Hematopoietic multipotent progenitor cell treated with erythropoietin and hydrocortisone succinate and interleukin-3 and kit ligand, for 15 days (in vitro differentiated cells): ENCODE measurements around the gene ARHGEF4.
"Not testable (repeated sequence)": the region's sequence is repeated elsewhere in the genome, so short reads cannot be mapped to it uniquely, and the experiment has no call there.

Experiments
- DNase-seq: peaks from one replicate; pipeline ENCODE4 v3.0.0-alpha.2; 2015; ENCODE audit warnings: low spot score

The ARHGEF4 gene

DNA sequence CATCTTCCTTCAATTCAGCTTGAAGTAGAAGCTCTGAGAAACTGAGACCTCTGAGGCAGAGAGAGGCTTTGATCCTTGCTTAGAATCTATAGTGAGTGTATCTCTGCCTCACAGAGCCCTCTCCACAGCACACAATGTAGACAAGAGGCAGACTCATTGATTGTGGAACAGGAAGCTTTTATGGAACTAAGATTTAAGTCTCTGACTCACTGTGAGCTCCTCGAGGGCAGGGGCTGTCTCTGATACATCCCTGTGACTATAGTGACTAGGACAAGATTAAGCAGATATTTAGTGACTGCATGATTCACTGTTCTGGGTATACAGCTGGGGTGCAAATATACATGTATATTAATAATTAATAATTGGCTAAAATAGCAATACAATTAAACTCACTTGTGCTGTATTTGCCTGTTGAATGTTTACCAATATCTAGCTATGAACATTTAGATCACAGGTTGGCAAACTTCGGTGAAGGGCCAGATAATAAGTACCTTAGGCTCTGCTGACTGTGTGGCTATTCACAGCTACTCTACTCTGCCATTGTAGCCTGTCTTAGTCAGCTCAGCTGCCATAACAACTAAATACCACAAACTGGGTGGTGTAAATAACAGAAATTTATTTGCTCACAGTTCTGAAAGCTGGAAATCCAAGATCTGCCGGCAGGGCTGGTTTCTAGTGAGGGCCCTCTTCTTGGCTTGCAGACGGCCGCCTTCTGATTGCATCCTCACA lies 54.4 kb downstream of the ARHGEF4 start:
- DNase-seq = no peak

DNA sequence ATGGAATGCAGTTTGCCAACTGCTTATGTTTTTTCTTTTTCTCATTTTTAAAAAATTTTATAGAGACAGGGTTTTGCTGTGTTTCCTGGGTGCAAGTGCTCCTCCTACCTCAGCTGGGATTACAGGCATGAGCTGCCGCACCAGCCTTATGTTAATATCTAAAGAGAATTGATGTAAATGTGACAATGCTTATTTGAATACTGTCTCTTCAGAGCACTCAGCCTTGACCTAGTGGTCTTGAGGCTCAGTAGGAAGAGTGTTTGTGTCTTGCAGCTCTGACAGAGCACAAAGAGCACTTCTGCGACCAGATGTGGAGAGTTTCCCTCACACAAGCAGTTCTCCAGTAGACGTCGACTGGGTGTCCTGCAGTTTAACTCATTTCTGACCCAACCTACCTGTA lies 55.3 kb downstream of the ARHGEF4 start:
- DNase-seq = no peak

DNA sequence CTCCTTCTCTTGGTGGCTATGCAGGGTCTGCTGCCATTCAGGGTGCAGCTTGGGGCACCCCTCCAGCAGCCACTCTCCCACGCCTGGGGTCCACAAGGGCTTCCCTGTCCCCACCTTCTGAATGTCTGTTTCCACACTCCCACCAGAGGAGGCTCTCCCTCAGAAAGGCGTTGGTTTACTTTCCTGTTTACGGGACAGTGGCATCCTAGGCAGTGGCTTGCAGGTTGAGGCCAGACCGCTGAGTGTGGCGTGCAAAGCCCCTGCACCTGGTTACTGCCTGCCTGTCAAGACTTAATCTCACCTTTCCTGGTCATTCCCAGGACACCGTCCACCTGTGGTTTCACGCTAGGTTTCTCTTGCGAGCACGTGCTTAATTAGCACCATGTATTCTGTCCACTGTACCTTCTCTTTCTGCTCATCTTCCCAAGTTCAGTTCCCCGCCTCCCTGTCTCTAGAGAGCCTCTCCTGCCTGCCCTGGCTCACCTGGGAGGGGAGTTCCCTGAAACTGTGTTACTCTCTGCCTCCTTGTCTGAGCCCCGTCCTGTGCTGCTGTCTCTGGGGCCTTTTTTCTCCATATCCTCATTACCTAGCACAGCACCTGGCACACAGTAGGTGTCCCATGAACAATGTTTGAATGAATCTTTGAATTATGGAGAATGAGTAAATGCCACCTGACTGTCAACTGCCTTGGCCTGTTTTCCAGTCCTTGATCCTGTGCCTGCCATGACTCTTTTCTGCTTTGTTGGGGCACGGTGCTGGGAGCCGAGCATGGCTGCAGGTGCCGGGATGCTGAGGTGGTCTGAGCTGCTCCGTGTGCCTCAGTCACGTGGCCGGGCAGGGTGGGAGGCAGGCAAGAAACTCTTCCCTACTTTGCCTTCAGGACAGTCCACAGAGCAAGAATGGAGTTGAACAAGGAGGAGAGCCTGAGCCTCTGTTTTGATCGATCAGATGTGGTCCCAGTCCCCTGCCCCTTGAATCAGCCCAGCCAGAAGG lies 56.4 kb downstream of the ARHGEF4 start:
- DNase-seq = no peak

DNA sequence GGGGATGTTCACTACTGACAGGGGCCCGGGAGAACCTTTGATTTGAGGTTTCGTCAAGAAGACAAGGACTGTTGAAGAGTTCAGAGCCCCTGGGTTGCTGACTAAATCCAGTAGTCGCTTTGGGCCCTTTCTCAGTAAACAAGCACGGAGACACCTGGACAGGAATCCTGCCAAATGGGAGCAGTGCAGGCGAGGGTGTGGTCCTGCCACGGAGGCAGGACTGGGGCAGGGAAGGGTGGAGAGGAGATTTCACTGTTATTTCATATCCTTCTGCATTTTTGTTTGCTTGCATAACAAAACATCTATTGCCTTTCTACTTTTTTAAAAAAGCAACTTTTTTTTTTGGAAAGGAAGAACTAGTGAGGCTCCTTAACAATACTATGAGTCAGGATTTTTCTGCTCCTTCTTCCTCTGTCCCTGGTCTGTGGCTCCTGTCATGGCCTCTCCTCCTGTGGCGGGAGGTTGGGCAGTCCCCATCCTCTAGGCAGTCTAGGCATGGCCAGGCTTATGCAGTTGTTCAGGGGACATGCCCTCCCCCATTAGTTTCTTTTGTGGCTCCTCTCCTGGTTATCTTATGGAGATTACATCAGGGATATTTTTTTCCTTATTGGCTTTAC lies 57.7 kb downstream of the ARHGEF4 start:
- no peak for DNase-seq

DNA sequence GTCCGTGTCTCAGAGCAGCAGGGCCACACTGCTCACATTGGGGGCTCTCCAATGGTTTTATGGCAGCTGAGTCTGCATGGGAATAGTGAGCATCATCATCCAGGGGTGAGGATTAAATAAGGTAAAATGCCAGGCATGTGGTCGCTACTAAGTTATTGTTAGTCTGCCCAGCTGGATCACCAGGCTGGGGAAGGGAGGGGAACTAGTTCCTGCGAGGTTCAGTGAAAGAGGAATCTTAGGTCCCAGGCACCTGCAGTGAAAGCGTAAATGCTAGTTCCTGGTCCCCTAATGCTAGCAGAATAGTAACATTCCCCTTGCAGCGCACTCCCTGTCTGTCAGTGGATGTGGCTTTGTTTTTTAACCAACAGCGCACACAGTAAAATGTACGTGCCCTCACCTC lies 60.1 kb downstream of the ARHGEF4 start:
- no peak for DNase-seq

DNA sequence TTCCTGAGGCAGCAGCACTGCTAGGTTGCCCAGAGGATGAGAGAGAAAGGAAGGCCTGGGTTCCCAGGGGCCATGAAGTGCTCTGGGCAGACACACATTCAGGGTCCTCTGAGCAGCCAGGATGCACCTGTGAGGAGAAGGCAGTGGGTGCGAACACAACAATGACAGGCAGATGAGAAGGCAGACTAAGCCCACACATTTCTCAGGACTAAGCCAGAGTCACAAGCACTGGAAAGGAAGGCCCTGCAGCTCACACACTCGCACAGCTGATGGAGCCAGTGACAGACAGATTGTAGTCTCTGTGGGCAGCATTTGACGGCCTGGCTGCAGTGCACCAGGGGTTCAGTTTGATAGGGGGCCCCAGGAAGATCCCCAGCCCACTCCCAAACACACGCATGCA lies 61.8 kb downstream of the ARHGEF4 start:
- no peak for DNase-seq

DNA sequence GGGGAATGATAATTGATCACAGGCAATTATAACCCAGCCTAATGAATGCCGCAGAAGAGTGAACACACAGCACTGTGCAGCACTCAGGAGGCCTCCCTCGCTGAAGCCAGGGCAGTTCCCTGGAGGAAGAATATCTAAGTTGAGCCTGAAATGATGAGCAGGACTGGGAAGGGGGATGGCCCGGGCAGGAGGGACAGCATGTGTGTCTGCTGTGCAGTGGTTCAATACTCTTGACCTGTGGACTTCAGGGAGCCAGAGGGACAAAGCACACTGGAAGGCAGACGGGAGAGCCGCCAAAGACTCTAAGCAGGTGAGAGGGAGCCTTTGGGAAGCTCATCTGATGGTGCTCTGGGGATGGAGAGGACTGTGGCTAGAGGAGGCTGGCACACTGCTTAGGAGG lies 62.6 kb downstream of the ARHGEF4 start:
- DNase-seq = no peak

DNA sequence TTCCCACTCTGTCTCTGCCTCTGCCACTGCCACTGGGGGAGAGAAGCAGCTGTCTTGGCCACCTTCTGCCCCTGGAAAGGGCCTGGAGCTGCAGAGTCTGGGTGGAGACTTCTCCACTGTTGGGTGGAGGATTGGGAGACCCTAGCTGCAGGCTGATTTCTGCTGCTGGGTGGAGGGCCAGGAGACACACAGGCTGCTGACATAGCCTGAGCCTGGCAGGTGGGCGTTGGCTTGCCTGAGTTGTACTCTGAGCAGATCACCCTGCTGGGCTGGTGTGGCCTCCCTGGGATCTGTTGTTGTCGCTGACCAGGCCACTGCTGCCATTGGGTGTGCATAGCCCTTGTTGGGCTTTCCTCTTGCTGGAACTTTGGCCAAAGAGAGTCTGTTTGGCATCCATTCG lies 64.3 kb downstream of the ARHGEF4 start:
- DNase-seq = no peak

DNA sequence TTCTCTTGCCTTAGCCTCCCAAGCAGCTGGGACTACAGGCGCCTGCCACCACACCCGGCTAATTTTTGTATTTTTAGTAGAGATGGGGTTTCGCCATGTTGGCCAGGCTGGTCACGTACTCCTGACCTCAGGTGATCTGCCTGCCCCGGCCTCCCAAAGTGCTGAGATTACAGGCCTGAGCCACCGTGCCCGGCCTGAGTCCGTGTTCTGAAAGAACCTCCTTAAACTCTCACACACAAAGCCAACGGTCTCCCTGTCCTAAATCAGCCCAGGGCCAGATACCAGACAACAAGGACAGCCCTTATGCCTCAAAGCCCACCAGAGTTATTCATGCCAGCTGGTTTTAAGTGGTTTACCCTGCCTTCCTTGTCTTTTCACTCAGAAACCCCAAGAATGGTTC lies 64.9 kb downstream of the ARHGEF4 start:
- not testable (repeated sequence) for DNase-seq

DNA sequence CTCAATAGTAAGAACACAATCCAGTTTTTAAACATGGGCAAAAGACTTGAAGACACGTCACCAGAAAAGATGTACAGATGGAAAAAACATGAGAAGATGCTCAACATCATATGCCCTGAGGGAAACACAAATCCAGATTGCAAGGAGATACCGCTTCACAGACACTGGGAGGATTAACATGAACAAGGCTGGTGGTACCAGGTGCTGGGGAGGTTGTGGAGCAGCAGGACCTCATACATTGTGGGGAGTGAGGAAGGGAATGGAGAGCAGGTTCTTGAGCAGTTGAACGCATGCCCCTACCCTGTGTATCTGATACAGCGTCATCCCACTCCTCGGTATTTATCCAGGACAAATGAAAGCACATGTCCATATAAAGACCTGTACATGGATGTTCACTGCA lies 72.1 kb downstream of the ARHGEF4 start:
- no peak for DNase-seq

DNA sequence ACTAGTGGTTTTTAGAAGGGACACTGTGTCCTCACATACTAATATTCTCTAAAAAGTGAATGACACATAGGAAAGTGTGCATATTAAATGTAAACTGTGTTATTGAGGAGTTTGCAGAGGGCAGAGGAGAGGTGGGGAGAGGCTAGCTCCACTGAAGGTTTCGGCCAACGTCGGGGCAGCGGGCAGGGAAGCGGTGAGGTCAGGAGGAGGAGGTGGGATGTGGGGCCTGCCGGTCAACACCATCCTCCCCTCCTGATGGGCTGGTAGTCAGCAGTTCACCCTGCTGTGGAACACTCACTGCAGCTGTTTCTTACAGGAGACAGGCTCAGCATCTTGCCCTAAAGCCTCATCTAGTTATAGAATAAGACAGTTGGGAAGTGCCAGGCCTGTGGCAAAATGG lies 74.2 kb downstream of the ARHGEF4 start:
- no peak for DNase-seq

DNA sequence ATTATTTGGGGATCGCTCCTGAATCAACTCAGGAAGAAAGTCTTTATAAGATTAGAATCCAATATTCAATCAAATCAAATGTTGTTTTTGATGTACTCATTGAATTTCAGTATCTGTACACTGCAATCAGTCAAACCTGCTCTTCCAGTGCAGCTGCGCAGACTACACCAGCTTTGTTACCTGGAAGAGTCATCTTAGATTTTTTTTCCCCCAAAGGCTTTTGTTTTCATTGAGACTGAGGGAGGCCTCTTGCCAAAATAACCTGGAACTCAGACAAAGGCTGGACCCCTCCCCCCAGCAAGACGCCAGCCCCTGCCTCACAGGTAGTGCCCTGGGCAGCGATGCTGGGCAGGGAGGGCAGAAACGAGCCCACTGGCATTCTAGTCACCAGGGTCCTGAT lies 74.8 kb downstream of the ARHGEF4 start:
- no peak for DNase-seq

DNA sequence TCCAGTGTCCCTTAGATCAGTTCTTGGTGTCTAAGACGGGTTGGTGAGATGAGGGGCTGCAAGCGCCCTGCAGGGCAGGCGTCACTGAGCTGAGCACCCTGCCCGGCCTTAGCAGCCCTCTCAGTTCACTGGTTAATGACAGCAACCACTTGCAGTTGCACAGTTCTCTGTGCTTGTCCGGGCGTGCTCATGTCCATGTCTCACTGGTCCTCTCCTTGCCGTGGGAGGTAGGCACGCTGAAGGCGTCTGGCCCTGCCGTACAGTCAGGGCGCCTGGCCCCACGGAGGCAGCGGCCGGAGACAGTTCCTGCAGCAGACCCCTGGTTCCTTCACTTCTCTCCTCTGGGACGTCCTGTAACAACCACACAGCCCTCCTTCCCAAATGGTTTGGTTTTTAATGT lies 75.3 kb downstream of the ARHGEF4 start:
- no peak for DNase-seq

DNA sequence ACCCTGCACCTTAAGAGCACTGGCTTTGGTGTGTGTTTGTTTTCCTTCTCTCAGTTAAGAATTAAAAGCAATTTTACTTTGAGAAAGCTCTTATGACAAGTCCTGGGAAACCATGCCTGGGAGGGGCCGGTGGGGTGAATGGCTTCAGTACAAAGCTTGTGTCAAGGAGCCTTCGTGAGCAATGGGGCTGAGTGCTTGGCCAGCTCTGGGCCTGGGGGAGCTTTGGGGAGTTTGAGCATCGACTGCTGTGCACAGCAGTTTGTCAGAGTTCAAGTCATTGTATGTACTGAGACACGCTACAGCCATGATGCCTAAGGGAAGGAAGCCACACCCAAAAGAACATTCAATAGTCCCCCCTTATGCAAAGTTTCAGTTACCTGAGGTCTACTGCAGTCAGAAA lies 75.8 kb downstream of the ARHGEF4 start:
- no peak for DNase-seq

DNA sequence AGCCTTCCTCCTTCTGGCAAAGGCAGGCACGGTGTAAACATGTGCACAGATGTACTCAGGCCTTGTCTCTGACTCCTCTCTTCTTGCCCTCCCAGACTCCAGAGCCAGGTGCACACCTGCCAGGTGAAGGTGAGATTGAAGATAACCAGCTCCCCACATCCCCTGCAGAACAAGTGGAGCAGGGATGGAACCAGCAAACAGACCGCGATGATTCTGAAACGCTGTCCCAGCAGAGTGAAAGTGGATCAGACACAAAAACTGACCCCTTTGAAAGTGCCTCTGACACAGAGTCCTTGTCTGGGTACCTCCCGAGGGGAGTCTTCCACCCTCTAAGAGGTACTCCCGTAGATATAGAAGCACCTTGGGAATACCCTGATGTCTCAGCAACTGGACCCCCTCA lies 77.2 kb downstream of the ARHGEF4 start:
- DNase-seq = no peak

DNA sequence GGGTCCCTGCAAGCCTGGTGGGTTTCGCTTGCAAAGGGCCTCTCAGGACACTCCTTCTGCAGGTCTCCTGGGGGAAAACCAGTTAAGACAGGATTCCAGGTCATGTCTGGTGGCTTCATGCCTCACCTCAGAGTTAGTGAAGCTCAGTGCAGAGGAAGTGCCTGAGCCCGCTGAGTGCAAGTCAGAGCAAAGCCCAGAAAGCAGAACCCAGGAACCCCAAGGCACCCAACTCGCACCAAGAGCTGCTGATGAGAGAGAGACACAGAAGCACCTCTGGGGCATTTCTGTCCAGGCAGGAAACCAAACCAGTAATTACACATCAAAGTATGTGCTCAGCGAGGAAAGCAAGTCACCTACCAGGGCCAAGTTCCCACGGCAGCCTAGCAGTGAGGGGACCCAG lies 78.4 kb downstream of the ARHGEF4 start:
- DNase-seq = no peak

DNA sequence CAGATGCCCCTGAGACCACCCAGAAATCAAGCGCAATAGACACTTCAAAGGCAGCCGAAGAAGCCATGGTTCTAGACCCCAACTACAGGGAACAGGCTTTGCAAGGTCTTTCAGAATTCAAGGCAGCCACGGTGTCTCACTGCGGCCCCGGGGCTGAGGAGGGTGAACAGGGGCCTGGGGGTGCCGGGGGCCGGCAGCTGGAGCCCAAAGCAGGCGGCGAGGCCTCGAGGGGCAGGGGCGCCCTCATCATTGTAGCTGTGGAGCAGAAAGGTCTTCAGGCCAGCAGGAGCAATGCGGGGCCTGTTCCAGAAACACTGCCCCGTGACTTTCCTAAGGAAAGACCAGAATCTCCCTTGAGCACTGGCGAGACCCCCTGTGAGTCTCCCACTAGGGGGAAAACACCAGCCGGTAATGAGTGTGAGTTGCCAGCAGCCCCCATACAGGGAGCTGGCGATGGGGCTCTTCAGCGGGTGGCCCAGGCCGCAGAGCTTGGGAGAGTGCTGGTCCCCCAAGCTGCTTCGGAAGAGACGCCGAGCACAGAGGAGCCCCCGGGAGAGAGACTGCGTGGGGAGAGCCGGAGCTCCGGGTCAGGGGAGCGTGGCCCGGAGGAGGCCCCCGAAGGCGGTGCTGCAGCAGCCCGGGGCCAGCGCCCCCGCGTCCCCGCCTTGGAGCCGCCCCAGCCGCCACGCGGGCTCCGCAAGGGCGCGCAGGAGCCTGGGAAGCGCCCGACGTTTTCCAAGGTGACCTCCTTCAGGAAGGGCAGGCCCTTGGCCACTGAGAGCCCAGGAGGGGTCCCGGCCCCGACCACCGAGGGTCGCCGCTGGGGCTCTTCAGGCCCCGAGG lies 79.1 kb downstream of the ARHGEF4 start:
- DNase-seq = no peak

DNA sequence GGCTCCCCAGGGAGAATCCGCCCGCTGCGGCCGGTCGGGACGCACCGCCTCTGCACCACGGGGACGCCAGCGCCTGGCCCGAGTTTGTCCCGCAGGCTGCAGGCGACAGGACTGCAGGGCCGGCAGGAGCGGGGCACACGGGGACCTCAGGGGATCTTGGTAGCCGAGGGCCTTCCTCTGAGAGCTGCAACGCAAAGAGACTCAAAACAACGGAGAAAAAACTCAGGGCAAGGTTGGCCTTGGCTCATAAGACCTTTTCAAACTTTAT lies 79.7 kb downstream of the ARHGEF4 start:
- no peak for DNase-seq

DNA sequence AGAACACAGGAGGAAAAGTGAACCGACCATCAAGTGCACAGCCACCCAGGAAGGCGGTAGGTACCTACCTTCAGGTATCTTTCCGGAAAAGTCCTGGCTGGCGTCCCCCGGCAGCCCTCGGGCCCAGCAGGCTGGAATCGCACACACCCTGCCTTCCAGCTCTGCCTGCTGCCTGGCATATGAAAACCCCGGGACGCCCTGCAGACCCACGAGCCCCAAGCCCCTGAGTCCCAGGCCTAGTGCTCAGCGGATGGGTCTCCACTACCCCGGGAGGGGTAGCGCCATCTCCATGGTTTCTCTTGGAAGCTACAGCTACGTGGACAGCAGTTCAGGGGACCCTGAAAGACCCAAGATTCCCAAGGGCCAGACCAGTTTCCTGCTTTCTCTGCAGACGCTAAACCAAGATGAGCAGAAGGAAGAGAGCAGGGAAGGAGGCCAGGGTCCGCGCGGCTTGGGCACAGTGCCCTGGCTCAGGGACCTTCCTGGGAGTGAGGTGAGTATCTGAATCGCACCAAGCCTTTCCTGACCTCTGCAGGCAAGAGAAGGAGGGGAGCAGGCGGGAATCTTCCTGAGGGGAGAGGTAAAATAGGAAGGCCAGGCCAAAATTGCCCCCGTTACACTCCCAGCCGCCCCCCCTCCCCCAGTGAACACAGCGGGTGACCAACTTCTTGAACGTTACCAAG lies 80.4 kb downstream of the ARHGEF4 start:
- DNase-seq = no peak

DNA sequence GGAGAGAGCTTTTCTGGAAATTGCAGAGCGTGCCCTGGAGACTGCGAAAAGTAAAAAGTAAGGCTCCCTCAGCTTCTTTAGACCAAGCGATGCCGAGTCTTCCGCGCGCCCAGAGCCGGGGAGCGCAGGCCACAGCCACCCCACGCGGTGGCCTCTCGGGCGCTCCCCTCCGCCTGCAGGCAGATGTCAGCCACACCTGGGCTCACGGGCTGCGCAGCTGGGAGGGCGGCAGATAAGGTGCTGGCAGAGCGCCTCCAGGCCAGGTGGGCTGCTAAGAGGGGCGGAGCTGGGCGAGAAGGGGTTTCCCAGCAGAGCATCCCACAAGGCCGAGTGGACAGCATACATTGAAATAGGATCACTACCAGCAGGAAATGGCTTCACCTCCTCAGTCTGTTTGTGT lies 81.7 kb downstream of the ARHGEF4 start:
- no peak for DNase-seq

DNA sequence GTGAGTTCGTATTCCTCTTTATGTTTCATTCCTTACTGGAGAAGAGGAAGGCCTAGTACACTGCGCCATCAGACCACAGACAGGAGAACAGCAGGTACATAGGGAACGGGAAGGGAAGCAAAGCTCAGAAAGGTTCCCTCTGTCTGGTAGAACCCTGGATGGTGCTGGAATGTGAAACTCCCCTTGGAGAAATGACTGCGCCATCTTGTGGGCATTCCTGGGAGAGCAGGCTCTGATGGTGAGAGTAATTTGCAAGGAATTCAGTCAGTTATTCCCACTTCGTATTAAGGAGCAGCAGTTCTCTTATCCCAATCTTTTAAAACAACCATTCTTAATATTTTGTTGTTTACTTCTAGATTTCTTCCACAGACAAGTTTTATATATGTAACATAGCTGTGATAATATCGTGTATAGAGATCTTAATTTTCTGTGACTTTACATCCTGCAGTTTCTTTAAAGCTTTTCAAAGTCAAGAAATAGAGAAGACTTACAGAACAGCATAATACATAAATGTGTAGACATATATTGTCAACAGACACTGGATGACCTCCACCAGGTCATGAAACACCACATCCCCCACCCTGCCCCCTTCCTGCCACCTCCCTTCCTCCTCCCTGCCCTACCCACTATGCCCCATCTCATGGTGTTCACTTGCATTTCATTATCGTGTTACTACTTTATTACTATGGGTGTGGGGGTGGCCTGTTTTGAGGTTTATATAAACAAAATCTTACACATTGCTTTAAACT lies 83.9 kb downstream of the ARHGEF4 start:
- DNase-seq = peak; percentile 48
